ENCODE data around the gene DRC1.

The DRC1 gene

DNA sequence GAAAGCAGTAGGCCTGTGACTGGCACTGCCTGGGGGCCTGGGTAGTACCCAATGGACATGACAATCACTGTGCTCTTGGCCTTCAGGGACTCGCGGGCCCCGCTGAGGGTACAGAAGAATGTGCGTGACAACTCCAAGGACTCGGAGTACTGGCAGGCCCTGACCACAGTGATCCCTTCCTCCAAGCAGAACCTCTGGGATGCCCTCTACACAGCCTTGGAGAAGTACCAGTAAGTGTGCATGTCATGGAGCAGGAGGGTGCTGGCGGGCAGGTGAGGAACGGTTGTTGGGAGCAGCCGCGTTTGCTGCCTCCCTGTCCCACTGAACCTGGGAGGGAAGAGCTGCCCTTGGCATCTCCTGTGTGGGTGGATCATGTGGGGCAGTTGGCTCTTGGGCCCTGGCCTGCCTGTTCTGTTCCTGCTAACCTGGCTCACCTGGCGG, 52.9 kb downstream of the DRC1 start:
- DNase-seq (ENCODE audit: low spot score) = no peak
- TF ChIP-seq, protein P1, sequence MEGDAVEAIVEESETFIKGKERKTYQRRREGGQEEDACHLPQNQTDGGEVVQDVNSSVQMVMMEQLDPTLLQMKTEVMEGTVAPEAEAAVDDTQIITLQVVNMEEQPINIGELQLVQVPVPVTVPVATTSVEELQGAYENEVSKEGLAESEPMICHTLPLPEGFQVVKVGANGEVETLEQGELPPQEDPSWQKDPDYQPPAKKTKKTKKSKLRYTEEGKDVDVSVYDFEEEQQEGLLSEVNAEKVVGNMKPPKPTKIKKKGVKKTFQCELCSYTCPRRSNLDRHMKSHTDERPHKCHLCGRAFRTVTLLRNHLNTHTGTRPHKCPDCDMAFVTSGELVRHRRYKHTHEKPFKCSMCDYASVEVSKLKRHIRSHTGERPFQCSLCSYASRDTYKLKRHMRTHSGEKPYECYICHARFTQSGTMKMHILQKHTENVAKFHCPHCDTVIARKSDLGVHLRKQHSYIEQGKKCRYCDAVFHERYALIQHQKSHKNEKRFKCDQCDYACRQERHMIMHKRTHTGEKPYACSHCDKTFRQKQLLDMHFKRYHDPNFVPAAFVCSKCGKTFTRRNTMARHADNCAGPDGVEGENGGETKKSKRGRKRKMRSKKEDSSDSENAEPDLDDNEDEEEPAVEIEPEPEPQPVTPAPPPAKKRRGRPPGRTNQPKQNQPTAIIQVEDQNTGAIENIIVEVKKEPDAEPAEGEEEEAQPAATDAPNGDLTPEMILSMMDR (IDR thresholded peaks at IDR 0.05; ENCODE audit: extremely low read depth, missing control alignments) = no peak

DNA sequence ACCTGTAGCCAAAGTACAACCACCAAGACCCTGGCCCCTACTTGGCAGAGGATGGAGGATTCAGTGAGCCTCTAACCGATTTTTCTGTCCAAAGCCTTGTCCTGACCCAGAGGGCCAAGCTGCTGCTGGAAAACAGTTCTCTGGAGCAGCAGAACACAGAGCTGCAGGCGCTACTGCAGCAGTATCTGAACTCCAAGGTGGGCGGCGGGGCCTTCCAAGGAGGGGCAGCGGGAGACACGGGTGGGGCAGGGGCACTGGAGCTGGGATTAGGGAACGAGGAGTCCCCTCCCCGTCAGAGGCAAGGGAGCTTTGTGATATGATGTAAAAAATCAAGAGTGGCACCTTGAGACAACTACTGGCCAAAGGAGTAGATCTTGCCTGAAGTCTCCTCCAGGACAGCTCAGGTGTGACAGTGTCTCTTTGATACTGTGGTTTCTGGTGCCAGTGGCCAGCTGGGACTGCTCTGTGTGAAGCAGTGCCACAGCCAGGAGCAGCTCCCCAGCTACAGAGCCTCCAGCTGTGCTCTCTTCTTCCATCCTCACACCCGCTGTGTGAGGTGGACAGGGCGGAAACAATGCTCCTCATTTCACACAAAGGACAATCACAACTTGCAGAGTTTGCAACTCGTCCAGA, 53.4 kb downstream of the DRC1 start:
- TF ChIP-seq, protein P1 (IDR thresholded peaks at IDR 0.05; ENCODE audit: extremely low read depth, missing control alignments) = no peak
- DNase-seq (ENCODE audit: low spot score) = no peak

- no peak for DNase-seq (ENCODE audit: low spot score)
- TF ChIP-seq, protein P1 (IDR thresholded peaks at IDR 0.05; ENCODE audit: extremely low read depth, missing control alignments) = no peak
These were observed 54.1 kb downstream of the DRC1 start for GRCh38 chr2:26455670-26456439.

DNA sequence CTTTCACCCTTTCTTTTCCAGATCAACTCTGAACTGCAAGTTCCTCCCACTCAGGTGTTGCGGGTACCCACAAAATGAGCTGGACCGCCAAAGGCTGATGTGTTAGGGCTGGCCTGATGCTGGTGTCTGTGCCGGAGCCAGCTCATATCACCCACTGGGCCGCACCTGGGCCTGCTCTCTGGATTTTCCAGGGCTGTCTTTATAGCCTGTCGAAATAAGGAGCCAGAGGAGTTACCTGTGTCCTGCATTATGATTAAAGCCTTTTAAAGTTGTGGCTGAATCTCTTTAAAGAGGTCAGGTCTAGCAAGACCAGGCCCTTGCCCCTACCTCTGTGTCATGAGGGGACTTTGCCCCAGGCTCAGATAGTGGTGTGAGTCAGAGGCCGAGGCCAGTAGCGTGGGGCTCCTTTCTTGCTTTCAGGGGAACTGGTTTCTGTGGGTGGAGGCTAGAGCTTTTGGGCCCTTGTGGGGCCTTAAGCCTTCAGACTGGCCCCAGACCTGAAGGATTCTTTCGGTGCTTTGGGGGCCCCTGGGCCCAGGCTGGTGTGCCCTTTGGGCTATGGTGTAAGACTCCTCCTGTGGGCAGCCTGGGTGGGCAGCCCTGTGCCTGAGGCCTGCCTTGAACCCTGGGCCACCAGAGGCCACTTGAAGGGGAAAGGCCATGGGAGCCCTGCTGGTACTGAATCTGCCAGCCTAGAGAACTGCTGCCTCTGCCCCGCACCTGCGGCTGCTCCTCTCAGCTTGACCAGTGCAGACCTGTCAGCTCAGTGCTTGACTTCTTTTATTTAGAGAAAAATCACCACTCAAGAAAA, 54.9 kb downstream of the DRC1 start:
- DNase-seq (ENCODE audit: low spot score) = no peak

DNA sequence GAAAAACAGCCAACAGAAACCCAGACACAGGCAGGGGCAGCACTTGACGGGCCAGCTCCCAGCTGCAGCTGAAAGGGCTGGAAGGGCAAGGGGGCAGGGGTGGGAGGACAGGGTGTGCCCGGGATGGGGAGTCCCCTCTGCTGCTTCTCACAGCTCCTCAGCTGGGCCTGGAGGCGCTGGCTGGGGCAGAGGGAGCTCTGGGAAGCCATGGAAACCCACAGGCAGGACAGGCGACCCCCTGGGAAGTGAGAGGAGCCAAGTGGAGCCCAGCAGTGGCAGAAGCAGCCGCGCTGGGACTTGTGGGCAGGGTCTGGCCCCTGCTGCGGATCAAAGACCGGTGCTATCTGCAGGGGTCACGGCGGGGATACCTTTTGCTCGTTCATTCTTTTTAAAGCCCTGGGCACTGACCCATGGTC, 55.5 kb downstream of the DRC1 start:
- DNase-seq (ENCODE audit: low spot score) = no peak
- TF ChIP-seq, protein P1 (IDR thresholded peaks at IDR 0.05; ENCODE audit: extremely low read depth, missing control alignments) = no peak

More for the DNA sequence above, 54.9 kb downstream of the DRC1 start:
- TF ChIP-seq, protein P1 (IDR thresholded peaks at IDR 0.05; ENCODE audit: extremely low read depth, missing control alignments) = no peak

- TF ChIP-seq, protein P1 (IDR thresholded peaks at IDR 0.05; ENCODE audit: extremely low read depth, missing control alignments) = no peak
- DNase-seq (ENCODE audit: low spot score) = no peak
These were observed 56.1 kb downstream of the DRC1 start for GRCh38 chr2:26457695-26458364.
